GM19023 (cell line): Measurements from ENCODE around the gene LRIT2.

ENCODE experiments used
- ATAC-seq: cut with Tn5 transposase; IDR thresholded peaks from one replicate; pipeline ENCODE4 v1.9.1; 2021; ENCODE audit warnings: mild to moderate bottlenecking, moderate library complexity; ENCODE audit not compliant: unreplicated experiment

The LRIT2 gene

DNA sequence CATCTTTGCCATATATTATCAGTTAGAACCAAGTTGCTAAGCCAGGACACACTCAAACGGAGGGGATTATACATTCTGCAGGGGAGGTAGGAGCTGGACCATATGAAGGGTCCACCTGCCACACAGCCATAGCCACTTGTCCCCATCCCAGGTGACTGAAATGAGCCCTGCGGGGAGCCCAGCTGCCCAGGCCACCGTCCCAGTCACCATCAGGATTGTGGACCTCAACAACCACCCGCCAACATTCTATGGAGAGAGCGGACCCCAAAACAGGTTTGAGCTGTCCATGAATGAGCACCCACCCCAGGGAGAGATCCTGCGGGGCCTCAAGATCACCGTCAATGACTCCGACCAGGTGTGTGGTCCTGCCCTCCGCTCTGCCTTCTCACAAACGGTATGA lies 17.3 kb downstream of the LRIT2 start:
- ATAC-seq = no peak

DNA sequence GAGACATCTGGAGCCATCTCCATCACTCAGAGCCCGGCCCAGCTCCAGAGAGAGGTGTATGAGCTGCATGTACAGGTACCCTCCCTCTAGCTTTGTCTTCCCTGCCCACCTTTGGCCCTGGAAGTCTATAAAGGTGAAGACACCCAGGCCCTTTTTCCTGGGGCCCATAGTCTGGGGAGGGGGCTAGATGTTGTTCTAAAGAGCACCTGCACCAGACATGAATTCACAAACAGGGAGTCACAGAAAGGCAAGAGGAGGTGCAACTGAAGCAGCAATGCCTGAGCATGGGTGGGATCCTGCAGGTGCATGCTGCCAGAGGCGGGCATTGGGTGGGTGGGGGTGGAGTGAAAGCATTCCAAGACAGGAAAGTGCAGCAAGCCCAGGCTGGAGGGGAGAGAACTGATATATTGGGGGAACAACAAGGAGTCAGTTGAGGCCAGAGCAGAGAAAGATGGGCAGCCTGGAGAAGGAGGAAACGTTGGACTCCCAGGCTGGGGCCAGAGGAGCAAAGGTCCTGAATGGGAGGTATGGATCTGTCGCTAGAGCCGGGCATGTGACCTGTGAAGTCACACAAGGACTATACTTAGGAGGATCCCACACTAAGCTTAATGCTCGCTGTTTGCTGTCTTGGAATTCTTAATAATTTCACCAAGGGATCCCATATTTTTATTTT lies 19.4 kb downstream of the LRIT2 start:
- no peak for ATAC-seq

DNA sequence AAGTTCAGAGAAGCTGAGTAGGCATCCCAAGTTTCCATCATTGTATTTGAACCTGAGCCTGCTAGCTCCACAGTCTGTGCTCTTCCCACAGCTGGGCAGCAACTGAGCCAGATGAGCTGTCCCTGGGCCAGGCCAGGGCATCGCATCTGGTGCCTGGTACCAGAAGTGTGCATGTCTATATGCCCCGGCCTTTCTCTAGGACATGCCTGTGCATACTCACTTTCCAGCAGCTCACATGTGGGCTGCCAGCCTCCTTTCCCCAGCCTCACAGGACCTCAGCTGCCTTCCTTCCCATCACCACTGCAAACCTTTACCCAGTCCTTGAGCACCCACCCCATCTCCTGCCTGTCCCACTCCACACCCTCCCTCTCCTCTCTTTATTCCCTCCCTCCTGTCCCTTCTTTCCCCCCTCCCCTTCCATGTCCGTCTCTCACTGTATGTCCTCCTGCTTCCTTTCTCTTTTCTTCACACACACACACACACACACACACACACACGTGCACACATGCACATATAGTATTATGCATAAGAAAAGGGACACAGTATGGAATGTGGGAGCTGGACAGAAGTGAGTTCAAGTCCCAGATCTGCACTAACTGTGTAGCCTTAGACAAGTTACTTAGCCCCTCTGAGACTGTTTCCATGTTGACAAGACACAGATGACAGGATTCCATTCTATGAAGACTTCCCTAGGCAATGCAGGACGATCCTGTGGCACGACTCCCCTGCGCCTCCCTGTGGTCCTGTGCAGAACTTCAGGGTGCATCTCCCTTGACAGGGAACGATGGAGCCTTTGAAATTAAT lies 20.1 kb downstream of the LRIT2 start:
- peak; percentile 69 for ATAC-seq

DNA sequence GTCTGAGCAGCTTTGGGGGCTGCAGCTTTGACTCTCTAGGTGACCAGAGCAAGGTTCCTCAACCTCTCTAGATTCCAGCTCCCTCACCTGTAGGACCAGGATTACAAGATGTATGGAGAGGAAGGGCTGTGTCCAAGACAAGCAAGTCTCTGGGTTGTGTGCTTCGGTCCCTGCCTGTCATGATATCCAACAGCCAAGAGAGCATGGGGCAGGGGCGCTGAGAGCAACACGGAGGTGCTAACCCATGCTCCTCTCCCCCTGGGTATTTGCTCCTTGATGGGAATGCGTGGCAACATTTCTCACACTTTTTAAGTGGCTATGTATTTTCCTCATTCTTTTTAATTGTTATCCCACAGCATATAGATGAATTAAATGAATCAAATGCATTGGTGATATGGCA lies 20.7 kb downstream of the LRIT2 start:
- no peak for ATAC-seq

DNA sequence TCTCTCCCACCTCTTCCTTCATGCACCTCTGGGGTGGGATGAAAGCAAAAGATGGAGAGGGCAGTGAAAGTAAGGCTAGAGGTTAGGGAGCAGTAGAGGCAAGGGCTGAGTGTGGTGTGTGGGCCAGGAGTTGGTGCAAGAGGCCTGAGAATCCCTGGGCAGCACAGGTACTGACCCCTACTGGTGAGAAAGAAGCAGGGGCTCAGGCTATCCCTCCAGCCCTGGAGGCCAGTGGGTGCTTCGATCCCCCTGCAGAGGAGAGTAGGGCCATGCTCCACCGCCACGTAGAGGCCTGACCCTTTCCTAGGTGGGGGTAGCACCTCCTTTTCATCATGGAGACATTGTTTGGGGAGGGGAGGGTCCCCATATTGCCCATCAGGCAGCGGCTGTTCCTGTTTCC lies 21.2 kb downstream of the LRIT2 start:
- ATAC-seq = no peak

DNA sequence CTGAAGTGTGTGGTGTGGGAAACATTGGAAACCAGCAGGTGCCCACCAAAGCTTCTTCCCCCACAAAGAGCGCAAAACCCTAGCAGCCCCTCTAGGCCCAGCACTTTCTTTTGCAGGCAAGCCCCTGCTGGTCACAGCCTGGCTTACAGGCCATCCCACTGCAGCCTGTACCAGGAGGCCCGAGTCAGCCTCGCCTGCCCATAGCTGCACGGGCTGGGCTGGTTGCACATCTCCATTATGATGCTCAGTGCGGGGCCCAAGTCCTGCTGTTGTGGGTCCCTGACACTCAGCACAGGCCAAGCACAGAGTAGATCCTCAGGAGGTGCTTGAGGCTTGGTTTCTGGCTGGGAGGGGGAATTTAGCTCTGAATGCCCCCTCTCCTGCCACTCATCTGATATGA lies 23.0 kb downstream of the LRIT2 start:
- ATAC-seq = no peak

DNA sequence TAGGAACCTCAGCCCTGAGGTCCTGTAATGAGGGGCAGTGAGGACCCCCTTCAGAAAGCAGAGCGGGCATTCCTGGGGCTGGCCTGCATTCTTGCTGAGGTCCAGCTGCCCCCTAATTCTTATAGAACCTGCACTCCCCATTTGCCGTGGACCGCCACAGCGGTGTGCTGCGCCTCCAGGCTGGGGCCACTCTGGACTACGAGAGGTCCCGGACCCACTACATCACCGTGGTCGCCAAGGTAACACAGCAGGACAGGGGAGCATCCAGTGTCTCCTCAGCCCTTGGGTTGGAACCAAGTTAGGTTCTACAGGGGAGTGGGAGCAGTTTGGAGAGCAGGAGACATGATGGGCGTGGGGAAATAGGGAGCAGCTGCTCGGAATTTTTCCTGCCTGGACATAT lies 23.7 kb downstream of the LRIT2 start:
- no peak for ATAC-seq

DNA sequence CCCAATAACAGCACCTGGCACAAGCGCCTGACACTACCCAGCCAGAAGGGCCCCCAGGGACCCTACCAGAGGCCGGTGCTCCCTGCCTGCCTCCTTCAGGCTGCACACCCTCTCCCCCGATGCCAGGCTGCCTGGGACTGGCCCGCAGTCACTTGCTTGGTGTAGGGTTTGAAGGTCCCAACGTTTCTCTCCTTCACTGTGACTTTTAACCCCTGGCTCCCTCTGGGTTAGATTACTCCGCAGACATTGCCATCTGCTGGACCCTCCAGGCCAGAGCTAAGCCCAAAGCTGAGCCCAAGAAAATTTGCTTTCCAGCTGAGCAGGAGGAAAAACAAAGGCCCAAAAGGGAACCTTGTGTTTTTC lies 24.1 kb downstream of the LRIT2 start:
- ATAC-seq = no peak

DNA sequence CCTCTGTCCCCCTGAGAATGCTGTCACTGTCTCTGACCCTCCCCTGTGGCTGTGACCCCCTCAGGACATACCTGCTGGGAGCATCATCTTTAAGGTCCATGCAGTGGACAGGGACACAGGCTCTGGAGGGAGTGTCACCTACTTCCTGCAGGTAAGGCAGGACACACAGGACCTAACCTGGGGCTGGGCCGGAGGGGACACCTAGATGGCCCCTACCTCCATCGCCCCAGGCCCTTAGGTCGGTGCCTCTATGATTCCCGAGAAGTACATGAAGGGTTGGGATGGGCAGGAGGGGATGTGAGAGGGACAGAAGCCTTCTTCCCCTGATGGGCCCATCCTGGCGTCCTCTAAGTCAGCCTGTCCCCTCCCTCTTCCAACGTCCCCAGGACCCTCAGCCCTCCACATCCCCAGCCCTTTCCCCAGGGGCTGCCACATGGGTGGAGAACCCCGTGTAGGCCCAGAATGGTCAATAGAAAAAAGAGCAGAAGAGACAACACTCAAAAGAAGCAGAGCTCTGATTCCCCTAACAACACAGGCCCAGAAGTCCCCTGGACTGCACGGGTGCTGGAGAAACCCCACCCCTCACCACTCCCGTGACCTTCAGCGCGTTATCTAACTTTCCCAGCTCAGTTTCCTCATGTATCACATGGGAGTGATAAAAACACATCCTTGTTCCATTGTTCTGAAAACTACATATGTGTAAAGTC lies 24.7 kb downstream of the LRIT2 start:
- ATAC-seq = no peak

DNA sequence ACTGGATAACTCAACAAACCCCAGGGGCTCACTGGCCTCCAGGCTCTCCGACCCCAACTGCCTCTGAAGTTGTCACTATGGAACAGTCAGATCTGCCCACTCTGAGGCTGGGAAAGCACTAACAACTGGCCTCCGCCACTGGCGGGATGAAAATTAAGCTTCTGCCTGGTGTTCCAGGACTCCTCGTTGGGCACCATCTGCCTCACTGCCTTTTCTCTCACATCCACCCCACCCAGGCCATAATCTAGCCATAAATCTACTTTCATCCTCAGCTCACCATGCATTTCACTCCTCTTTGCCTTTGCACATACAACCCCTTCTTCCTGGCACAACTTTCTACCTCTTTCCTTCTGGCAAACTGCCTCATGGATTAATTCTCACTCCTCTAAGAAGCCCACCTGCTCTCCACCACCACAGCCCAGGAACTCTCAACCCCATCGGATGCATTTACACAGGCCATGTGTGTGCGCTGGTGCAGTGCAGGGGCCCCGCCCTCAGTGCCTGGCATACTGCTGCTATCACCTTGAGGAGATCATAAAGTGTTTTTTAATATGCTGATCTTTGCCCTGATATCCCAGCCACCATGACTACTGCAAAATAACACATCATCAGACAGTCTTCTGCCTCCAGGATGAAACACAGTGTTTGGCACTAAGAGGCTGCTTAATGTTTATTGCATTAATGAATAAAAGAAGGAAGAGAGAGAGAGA lies 27.0 kb downstream of the LRIT2 start:
- no peak for ATAC-seq

DNA sequence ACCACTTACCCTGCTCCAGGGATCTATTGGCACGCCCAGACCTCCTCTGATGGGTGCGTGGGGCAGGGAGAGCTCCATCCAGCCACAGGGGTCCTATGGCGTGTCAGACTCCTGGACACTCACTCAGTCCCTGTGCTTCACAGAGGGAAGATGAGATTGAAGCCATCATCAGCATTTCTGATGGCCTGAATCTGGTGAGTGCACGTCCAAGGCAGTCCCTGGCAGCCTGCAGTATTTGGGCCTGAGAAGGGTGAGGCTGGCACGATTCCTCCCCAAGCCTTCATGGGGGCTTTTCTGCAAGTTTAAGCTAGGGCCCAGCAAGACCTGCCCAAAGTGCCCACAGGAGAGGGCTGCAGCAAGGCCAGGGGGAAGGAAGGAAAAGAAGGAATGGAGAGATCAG lies 27.7 kb downstream of the LRIT2 start:
- no peak for ATAC-seq

DNA sequence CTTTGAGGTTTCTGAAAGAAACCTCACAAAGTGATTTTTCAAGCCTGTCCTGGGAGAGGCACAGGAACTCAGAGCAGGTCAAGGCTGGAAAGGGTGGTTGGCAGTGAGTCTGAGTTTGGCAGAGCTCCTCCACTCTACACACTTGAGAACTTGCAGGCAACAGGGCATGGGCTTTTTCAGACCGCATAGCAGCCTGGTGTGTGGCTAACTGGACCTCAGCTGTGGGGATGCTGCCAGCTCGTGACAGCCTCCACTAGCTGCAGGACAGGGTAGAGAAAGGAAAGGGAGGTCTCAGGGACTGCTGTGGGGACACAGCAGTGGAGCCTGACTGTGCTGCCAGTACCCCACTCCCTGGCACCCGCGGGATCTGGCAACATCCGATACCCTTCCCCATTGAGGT lies 28.4 kb downstream of the LRIT2 start:
- no peak for ATAC-seq

DNA sequence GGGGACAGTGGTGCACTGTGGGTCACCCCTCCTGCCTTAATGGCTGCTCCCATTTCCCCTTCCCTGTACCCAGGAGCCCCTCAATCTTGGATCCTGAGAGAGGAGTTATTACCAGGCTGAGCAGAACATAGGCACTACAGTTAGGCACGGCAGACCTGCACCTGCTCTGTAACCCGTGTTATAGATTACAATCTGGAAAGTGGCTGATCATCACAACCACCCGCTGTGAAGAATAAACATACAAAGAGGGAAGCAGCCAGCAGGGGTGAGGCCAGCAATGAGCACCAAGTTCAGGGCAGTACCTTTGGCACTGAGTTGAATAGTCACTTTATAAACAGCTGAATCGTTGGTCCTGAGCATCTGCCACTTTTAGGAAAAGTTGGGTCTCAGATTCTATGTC lies 29.3 kb downstream of the LRIT2 start:
- ATAC-seq = no peak

DNA sequence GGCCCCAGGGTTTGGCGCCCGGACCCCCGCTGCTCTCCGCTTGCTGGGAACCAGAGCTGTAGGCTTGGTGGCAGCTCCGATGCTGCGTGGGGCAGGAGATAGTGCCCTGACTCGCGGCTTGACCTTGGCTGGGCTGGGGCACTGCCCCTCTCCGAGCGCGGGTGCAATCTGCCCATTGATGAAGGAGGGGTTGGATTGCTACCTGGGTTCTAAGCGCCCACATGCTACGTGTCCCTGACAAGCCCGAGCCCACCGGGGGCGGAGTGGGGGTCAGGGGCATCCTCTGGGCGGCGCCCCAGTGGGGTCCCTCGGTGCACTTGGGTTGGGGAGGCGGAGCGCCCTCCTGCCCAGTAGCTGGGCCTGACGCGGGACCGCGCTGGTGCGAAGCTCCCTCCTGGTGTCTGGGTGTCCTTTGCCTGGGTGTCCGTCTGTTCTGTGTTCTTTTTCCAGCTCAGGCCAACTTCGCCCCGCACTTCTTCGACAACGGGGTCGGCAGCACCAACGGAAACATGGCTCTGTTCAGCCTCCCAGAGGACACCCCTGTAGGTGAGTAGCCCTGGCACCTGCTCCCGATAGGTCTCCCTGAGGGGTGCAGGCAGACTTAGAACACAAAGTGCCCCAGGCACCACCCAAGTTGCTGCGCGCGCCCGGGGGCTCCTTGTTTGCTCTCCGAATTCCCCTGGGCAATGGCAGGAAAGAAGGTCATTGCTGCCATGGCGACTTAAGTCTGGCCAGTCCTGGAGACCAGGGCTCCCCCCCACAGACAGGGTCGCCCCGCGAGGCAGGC lies 30.1 kb downstream of the LRIT2 start:
- no peak for ATAC-seq

DNA sequence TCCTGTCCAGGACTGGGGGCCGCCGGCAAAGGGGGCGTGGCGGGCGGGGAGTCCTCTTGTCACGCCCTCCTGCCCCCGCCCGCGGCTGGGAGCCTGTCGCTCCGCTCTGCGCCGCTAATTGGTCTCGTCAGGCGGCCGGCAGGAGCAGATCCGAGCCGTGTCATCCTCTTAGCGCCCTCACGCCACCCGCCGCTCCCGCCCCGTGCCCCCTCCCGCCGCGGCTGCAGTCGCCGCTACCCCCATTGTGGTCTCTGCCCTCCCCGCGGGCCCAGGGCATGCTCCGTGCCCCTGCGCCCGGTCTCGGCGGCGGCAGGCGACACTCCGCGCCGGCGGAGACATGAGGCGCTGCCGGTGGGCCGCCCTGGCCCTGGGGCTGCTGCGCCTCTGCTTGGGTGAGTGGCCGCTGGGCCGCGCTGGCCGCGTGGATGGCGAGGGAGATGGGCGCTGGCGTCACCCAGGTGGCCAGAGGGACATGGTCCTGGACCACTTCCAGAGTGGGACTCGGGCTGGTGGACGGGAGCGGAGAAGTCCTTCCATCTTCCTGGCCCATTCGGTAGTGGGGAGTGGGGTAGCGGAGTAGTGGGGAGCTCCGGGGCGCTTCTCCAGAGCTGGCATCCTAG lies 30.8 kb downstream of the LRIT2 start, which contains the start of gene CDHR1:
TSS of gene CDHR1 (plus strand) at position 114 of the 620 bp plus-strand sequence. CDS start at position 338, 224 bp downstream.
- peak; percentile 83 for ATAC-seq

DNA sequence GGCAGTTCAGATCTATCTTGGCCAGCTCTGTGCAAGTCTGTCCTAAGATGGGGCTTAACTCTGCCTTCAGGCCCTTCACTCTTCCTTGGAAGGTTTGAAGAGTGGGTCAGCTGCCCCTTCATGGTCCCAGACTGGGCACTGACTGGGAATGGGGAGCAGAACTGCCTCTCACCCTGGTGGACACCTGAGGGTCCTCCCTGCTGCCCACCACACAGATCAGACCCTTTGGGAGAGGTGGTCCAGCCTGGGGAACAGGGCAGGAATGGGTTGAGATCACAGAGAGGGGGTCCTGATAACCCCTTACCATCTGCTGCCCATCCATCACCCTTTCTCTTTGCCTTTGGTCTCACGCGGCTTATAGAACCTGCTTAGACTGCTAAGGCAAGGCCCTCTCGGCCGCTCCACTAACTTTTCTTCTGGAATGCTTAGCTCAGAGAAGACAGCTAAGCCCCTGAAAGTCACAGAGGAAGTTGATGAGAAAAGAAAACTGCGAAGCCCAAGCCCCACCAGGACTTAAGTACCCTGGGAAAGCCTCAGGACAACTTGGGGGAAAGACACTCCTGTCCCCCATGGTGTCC lies 31.4 kb downstream of the LRIT2 start:
- peak; percentile 10 for ATAC-seq

DNA sequence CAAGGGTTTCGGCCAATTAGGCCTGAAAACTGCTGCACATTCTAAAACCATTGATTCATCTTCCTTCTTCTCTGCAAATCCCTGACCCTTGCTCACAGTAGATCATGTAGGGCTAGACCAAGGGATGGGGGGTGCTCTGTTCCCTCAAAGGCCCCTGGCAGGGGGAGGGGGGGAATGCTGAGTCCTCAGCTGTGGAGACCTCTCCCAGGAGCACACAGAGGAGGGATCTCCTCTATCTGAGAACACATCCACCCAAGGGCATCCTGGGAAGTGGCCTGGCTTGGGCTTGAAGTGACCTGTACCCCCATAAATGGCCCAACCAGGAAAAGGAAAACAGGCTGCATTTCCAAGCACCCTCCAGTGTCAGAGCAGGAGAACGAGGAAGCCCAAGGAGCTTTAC lies 32.0 kb downstream of the LRIT2 start:
- no peak for ATAC-seq

DNA sequence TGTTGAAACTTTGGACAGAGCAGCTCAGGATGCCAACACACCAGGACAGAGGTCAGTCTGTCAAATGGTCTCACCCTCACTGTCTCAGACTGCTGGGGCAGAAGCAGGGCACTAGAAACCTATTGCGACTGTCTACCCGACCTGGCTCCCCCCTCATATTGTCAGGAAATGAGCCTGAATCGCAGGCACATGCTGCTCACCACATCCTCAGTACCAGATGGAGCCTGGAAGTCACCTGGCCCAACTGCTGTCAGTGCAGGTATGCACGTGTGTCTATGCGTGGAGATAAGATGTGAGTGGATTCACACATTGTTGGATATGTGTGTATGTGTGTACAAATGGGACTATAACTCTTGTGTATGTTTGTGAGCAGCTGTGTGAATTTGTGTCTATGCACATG lies 34.2 kb downstream of the LRIT2 start:
- ATAC-seq = no peak

DNA sequence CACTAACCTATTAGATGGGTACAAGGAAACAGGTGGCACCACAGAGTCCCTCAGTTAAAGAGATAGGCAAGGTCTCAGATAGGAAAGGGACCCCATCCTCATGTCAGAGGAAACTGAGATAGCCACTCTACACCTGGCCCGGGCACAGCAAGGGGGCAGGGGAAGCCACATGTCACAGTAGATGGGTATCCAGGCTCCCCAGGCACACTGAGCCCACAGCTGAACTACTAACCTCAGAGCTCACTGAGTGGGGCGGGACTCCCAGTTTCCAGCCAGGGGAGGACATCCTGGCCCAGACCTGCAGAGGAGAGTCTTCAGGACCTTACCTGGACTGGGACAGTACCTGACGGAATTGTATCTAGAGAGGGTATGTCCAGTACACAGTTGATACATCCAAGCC lies 34.7 kb downstream of the LRIT2 start:
- no peak for ATAC-seq

DNA sequence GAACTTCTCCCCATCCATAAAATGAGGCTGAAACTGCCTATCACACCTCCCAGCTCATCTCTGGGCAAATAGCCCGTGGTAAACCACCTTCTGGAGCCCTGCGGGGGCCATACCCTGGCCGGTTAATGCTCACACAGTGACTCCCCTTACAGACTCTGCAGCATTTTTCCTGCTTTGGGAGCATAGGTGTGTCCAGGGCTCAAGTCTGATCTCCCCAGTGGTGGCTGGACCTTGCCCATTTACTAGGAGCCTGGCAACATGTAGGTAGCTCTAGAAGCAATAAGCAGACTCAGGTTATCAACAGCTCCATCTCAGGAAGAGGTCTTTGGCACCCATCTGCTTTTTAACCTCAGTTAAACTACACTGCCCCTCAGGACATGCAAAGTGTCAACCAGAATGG lies 36.5 kb downstream of the LRIT2 start:
- ATAC-seq = no peak
